Right lobe of liver (tissue), 4 donors: Measurements from ENCODE around the gene MIPEP.

ENCODE experiments used
- POLR2A ChIP-seq: fragments of 450-650 bp; IDR thresholded peaks from one replicate; pipeline ENCODE4 v1.6.1; 2017; ENCODE audit warnings: antibody characterized with exemption, mild to moderate bottlenecking
- TF ChIP-seq, protein P1 (sequence below), 4 donors: fragments of 200-600 bp in 3 of 4; fragments of 450-650 bp in 1 of 4; IDR thresholded peaks; one replicate each; pipeline versions ENCODE4 v1.5.1 to v1.8.0; 2016 to 2022; ENCODE audit warnings: antibody characterized with exemption in 4 of 4, mild to moderate bottlenecking in 2 of 4
- donor health status: DM: no; HTN: no; CAD: no.
- donor health status: DM: no; HTN: no; CAD: no.
- donor health status: DM: no; HTN: yes; CAD: no.

DNA sequence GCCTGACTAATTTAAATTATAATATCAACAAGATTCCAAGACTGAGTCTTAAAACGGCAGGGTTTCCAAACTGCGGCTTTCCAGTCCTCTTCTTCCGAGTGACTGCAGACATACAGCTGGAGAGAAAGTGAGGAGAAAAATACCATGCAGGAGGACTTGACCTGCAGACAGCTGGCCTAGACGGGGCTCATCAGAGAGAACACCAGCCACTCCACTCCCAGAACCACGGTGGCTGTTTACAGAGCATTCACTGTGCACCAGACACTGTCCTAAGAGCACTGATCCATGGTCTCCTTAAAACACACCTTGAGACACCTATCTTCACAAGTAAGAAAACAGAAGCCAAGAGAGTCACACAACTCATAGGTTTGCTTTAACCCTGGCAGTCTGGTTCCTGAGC is 152.7 kb downstream of the MIPEP start:
- TF ChIP-seq, protein P1, sequence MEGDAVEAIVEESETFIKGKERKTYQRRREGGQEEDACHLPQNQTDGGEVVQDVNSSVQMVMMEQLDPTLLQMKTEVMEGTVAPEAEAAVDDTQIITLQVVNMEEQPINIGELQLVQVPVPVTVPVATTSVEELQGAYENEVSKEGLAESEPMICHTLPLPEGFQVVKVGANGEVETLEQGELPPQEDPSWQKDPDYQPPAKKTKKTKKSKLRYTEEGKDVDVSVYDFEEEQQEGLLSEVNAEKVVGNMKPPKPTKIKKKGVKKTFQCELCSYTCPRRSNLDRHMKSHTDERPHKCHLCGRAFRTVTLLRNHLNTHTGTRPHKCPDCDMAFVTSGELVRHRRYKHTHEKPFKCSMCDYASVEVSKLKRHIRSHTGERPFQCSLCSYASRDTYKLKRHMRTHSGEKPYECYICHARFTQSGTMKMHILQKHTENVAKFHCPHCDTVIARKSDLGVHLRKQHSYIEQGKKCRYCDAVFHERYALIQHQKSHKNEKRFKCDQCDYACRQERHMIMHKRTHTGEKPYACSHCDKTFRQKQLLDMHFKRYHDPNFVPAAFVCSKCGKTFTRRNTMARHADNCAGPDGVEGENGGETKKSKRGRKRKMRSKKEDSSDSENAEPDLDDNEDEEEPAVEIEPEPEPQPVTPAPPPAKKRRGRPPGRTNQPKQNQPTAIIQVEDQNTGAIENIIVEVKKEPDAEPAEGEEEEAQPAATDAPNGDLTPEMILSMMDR (IDR thresholded peaks at IDR 0.05) = no peak
- no peak for TF ChIP-seq POLR2A
